LHCN-M2 (cell line): ENCODE results near the gene CHST13. TPM values are rescaled to one million over a fixed set of nuclear protein-coding genes. Genes with fewer than 3 reads are reported as not detected.
"Not testable (repeated sequence)": the region's sequence is repeated elsewhere in the genome, so short reads cannot be mapped to it uniquely, and the experiment has no call there.

Source experiments
- DNase-seq: peaks from one replicate; pipeline ENCODE4 v3.0.0-alpha.2; 2012; ENCODE audit warnings: low read depth
- total RNA-seq: library from RNA; depleted of rRNA; stranded (reverse); fragments of >200 nt; gene quantifications from 2 replicates; pipeline ENCODE4 v1.2.3, GENCODE V29; 2014

Gene CHST13
- total RNA-seq, 1 experiment from 2014 or later, result not detected

DNA sequence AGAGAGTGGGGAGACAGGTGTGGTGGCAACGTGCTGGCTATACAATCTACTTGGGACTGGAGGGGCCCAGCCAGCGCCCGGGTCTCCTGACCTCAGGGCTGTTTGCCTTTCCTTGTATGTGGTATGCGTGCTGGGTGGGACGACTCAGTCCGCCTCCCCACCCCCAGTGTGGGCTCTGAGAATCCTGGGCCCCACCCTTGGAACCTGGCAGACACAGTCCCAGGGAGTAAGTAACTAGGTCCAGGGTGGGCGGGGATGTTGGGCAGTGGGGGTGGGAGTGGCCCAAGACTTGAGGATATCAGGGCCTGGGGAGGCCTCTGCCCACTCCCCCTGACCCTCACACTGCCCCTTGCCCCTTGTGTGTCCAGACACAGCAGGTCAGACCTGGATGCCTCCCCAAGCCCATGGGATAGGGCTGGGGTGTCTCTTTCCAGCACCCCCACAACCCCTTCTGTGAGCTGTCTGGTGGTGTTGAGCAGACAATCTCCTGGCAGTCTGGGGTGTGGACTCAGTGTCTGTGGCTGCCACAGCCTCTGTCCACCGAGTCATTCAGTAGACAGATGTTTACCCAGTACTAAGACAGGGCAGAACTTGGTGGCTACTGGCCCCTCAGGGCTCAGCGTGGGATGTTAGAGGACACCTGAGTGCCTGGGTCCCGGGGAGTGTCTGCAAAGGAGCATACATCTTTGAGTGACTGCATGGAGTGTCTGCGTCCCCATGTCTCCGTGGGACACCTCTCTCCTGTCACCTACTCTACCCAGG, 1.3 kb downstream of the CHST13 start:
- no peak for DNase-seq

DNA sequence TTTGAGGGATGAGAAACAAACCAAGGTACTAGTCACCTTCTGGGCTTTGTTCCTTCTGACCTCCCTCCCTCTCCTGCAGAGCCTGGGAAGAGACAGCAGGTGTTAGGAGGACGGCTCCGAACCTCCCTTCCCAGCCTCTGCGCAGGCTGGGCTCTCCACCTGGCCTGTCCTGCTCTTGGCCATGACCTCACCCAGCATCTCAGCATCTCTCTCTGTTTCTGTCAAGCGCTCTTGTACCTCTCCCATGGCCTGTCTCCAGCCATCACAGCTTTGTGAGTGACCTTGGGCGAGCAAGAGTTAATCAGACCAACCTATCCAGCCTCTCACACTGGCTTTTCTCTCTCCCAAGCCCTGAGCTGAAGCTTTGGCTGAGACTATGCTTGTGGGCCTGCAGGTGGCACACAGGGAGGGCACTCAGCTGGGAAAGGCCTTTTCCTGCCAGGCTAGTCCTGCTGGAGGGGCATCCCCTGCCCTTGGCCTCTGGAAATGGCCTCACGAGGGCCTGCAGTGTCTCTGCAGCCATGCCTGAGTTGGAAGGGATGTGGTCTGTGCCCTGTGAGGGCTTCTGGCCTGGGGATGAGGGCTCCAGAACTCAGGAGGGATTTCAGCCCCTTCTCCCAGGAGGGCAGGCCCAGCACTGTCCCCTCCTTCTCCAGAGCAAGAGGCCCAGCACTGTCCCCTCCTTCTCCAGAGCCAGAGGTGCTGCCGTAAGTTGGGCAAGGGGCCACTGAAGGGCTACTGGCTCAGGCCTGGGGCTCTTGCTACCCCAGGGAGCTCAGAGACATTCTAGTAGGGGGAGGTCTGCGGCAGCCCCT, 2.1 kb downstream of the CHST13 start:
- no peak for DNase-seq

DNA sequence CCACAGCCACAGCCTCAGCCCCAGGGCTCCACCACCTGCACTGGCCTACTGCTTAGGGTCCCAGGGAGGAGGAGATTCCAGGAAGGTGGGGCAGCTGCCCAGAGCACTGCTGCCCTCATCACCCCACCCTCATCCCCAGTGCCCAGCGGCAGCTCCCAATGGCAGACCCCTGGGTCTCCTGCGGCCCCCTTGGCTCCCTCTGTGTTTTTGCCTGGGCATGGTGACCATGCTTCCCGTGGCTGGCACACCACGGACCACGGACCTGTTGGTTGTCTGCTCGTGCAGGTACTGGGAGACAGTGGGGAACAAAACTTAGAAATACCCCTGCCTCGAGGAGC, 2.7 kb downstream of the CHST13 start:
- DNase-seq, result no peak

DNA sequence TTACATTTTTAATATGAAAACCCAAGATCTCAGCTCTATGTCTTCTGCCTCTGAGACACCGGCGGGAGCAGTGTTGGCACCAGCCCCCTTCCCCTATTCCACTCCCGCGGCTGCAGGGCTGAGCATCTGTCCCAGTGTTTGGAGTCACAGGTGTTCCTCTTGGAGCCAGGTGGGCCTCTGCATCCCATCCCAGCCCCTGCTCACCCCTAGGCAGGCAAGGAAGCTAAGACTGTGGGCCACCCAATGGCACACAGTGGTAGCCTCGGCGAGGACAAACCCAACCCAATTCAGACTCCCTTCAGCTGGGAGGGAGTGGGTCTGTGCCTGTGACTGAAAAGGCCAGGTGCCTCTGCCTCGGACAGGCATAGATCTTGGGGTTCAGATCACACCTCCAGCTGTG, 3.1 kb downstream of the CHST13 start:
- DNase-seq, result no peak

DNA sequence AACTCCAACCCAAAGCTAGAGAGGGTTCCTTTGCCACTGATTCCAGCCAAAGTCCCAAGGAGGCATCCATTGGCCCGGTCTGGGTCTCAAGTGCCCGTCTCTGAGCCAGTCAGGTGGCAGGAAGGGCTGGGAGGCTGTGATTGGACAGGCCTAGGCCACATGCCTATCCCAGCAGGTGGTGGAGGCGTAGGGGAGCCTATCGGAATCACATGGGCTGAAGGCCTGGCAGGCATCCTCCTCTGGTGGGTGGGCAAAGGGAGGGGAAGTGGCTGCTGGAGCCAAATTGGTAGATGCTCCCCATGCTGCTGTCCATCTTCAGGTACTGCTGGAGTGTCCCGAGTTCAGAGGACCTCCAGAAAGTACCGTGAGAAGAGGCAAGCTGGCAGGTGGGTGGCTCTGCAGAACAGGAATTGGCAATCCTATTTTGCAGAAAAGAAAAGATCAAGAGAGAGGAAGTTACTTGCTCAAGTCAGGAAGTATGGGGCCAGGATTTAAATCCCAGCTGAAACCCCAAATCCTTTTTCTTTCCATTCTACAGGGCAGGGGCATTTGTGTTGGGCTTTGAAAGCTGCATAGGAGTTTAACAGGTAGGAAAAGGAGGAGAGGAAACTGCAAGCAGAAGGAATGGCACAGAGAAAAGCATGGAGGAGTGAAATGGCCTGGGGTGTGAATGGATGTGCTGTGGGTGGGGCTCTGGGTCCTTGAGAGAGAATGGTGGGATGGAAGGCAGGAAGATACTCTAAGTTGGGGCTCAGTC, 3.7 kb downstream of the CHST13 start:
- DNase-seq, result no peak

DNA sequence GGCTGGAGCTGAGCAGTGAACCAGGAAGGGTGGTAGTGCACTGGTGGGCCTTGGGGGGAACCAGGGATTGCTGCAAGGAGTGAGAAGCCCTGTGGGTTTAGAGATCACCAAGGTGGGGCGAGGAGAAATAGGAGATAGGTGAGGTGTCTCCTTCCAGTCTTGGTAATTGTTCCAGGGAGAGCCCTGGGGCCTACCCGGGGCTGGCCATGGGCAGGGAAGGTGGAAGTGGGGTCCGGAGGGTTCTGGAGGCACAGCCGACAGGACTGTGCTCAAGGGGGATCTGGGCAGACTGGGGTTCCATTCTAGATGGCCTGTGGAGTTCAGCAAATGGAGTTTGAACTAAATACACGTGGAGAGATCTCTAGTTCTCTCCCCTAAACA, 4.5 kb downstream of the CHST13 start:
- DNase-seq, result no peak

DNA sequence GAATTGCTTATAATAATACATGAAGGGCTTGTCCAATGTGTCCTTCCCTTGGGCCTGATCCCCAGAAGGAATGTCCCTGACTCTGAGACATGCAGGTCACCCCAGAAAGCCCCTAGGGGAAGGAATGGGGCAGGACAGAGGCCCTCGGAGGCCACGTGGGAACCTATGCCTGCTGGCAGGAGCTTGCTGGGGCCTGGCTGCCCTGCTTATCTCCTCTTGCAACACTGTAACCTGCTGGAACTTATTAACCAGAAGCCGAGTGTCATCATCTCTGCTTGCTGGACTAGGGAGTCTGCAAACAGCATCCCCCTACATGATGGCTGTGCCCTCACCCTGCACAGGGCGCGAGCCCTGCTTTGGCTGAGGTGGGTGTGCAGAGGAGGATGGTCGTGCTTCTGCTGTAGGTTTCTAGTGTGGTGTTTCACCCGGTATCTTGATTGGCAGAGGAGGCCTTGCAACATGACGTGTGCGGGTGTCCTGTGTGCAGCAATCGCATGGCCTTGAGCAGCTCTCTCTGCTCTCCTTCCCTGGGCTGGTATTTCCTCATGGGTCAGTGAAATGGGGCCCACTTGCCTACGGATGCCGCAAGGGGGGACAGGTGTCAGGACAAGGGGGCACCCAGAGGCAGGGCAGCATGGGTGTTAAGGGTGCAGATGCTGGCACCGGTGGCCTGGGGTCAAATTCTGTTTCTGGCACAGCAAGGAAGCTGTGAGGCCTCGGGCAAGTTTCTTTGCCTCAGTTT, 5.0 kb downstream of the CHST13 start:
- DNase-seq, result no peak

DNA sequence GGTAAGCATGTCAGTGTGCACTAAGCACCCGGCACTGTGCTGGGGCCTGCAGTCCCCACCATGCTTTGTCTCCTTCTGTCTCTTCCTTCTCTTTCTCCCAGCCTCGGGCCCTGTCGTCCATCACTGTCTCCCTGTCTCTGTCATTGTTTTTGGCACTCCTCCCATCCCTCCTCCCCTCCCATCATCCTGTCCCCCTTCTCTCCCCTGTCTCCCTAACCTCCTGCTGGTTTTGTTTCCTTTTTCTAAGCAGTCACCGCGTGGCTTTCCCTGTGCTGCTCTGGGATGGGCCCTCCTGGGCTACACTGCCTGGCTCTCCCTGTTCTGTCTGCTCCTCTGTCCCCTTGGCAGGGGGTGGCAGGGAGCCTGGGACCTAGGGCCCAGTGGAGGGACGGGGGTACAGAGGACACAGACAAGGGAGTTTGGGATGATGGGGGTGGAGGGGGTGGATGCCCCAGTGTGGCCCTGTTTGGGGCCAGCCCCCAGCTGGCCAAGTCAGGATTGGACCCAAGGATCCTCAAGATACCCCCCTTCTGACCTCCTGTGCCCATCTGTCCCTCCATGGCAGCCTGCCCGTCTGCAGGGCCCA, 5.7 kb downstream of the CHST13 start:
- DNase-seq, result no peak

DNA sequence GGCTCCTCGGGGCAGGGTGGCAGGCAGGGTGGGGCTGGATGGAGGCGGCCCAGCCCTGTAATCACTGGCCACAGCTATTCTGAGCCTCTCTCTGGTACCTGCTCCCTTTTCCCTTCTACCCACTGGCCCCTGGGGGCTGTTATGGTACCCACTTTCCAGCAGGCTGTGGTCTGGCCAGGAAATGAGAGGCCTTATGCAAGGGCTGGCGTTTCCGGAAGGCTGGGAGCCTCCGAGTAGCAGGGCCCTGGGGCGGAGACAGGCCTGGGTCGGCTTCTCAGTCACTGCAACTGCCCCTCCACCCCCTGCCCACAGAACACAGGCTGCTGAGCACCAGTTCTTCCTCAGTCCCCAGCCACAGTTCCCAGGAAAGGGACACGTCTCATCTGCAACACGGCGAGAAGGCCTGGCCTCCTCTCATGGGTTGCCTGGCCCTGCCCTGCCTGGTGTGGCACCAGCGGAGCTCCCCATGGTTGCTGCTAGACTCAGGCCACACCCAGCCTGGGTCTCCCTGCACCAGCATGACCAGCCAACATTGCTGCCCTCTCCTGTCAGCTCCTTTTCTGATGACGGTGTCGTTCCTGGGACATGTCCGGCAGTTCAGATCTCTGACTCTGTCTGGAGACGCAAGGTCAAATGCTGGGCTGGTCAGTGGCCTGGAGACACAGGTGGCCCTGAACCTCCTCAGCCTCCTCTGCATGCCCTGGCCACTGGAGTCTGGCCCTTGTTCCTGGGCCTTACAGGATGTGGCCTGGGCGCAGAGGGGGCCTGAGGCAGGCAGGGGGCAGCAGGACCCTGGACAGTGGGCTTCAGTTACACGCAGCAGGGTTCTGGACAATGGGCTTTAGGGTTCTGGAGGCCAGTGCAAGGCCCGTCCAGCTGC, 6.5 kb downstream of the CHST13 start:
- DNase-seq, result no peak

DNA sequence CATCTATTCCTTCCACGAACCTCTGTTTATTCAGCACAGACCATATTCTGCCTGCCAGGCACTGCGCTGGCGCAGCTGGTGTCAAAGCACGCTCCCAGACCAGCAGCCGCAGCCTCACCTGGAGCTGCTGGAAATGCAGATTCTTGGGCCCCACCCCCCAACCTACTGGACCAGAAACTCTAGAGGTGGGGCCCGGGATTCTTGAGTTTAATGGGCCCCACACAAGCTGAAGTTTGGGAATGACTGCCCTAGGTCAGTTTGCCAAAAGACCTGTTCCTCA, 7.0 kb downstream of the CHST13 start:
- no peak for DNase-seq

DNA sequence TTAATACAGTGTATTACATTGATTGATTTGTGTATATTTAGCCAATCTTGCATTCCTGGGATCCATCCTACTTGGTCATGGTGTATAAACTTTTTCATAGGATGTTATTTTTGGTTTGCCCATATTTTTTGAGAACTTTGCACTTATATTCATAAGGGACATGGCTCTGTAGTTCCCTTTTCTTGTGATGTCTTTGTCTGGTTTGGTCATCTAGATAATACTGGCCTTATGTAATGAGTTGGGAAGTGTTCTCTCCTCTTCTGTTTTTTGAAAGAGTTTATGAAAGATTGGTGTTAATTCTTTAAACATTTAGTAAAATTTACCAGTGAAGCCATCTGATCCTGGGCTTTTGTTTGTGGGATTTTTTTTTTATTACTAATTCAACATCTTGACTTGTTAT, 9.6 kb downstream of the CHST13 start:
- no peak for DNase-seq

DNA sequence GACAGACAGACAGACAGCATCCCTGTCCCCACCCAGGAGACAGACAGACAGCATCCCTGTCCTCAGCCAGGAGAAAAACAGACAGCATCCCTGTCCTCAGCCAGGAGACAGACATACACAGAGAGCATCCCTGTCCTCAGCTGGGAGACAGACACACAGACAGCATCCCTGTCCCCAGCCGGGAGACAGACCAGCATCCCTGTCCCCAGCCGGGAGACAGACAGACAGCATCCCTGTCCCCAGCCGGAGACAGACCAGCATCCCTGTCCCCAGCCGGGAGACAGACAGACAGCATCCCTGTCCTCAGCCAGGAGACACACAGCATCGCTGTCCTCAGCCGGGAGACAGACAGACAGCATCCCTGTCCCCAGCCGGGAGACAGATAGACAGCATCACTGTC, 10.8 kb downstream of the CHST13 start:
- not testable (repeated sequence) for DNase-seq

DNA sequence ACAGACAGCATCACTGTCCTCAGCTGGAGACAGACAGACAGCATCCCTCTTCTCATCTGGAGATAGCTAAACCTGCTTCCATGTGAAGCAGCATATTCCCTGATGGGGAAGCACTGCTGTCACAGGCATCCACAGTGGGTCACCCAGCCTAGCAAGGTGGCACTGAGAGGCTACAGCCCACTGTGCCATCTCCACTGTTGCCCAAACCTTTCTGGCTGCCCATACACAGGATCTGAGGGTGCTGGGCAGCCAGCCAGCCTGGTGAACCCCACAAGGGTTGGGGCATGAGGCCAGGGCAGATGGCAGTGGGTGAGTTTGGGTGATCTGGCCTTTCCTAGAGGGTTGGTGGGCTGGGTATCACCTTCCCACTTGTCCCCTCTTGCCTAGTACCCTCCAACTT, 11.7 kb downstream of the CHST13 start:
- no peak for DNase-seq

DNA sequence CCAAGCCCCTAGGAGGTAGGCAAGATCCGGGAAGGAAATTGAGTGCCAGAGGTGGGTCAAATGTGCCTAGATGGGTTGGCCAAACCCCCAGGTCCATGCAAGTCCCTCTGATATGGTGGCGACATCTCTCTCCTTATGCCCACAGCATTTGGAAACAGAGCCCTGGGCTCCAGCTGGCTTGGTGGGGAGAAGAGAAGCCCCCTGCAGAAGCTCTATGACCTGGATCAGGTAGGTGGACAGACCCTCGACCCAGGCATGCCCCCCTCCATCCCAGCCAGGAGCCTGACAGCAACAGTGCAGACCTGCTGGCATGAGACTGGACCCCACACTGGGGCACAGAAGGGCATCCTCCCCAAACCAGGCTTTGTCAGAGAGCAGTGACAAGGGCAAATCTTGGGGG, 12.2 kb downstream of the CHST13 start:
- no peak for DNase-seq

DNA sequence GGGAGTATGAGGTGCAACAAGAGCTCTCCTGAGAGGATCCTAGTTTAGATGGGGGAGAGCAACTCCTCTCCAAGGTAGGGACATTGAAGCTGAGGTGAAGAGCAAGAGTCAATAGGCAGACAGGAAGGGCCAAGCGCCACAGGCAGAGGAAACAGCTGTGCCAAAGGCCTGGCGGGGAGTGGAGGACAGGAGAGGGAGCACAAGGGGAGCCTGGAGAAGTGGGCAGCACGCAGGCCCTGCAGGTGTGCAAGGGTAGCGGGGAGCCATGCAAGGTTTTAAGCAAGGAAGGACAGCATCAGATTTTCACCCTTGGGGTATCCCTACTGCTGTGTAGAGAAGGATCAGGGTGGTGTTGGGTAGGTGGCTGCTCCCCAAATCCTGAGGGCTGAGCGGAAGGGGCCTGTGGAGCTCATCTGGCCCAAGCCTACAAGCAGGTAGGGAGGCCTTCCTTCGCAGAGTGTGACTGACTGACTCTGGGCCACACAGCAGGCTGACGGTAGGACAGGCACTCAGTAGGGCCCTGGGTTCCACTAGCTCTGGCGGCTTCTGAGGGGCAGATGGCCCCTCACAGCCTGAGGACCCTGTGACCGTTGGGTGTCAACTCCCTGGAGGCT, 13.3 kb downstream of the CHST13 start:
- no peak for DNase-seq

DNA sequence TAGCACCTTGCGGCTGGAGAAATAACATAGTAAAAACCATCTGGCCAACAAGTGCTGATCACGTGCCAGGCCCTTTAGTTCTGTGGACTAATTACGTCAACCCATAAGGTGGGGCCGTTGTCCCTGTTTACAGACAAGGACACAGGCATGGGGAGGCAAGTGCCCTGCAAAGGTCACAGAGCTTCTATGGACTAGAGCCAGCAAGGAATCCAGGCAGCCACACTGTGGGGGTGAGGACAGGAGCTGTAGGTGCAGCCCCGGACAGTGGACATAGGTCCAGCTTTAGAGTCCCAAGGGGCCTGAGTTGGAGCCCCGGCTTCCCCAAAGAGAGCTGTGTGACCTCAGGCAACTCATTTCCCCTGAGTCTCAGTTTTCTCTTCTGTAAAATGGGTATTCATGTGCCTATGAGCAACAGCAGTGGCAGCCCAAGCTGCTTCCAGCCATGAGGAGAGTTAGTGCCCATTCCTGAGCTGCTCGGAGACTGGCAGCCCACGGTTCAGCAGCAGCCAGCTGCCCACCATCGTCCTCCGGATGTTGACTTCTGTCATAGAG, 13.9 kb downstream of the CHST13 start:
- DNase-seq, result no peak

DNA sequence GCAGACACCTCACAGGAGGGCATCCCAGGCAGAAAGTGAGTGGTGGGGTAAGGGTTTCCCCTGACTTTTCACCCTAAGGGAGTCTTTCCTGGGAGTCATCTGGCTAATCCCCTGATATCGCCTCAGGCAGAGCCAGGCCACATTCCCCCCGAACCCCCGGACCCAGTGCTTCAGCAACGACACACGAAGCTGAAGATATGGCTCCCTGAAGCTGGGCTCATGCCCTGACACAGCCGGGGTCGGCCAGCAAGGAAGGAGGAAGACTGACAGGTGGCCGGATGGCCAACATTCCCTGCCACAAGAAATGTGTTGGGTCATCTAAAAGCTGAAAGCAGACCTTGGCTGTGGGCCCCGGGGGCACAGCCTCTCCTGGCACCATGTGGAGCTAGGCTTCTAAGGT, 14.4 kb downstream of the CHST13 start:
- DNase-seq, result no peak

DNA sequence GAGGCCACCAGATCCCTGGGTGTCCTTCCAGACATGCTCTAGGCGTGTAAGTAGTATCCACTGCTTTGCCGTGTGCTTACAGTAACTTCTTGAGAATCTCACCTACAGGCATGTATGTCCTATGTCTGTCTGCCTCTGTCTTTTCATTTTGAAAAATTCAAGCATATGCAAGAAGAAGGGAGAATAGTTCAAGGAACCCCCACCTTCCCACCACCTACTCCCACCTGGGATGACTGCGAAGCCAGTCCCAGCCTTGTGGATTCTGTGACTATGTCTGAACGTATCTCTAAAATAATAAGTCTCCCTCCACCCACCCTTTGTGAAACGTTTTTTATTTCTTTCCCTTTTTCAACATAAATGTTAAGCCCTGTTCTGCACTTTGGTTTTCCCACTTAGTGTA, 15.0 kb downstream of the CHST13 start:
- DNase-seq, result no peak

DNA sequence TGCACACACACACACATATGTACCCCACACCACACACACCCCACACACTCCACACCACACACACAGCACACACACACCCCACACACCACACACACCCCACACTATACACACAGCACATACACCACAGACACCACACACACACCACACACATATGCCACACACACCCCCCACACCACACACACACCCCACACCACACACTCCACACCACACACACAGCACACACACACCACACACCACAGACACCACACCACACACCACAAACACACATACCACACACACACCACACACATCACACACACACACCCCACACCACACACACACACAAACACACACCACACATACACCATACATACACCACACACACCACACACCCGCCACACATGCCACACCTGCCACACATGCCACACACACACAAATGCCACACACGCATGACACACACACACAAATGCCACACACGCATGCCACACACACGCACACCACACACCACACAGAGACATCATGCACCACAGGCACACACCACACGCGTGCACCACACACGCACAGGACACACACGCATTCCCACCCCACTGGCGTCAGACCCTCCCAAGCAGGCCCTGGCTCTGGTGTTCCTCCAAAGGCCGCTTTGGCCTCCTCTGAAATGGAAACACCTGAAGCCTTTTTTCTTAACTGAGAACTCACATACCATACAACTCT, 15.7 kb downstream of the CHST13 start:
- no peak for DNase-seq
